Right atrium auricular region (tissue), 2 donors: Measurements from ENCODE around the gene JPH3. TPM values are rescaled to one million over a fixed set of nuclear protein-coding genes. Genes with fewer than 3 reads are reported as not detected.

Experiments used
- DNase-seq: peaks from one replicate; pipeline ENCODE4 v3.0.0-alpha.2; 2019; ENCODE audit warnings: low spot score
- H3K27ac ChIP-seq, 2 donors: fragments of 200-600 bp; sonication (generic); 1 replicate in 1 of 2; 2 replicates in 1 of 2; pipeline ENCODE4 v1.5.1; 2016 to 2019
- H3K27me3 ChIP-seq, 2 donors: fragments of 200-600 bp; sonication (generic); one replicate each; pipeline versions ENCODE4 v1.5.1 to v1.6.0; 2017 to 2019
- H3K36me3 ChIP-seq: fragments of 200-600 bp; sonication (generic); one replicate; pipeline ENCODE4 v1.5.1; 2016
- H3K4me1 ChIP-seq, 2 donors: fragments of 200-600 bp; sonication (generic); one replicate each; pipeline versions ENCODE4 v1.5.1 to v1.6.0; 2017 to 2019
- H3K4me3 ChIP-seq, 2 donors: fragments of 200-600 bp; sonication (generic); 1 replicate in 1 of 2; 2 replicates in 1 of 2; pipeline ENCODE4 v1.5.1; 2017 to 2019; ENCODE audit warnings: mild to moderate bottlenecking in 1 of 2, moderate library complexity in 1 of 2
- H3K9me3 ChIP-seq, 2 donors: fragments of 200-600 bp; sonication (generic); one replicate each; pipeline ENCODE4 v1.5.1; 2019
- CTCF ChIP-seq, 2 donors: fragments of 200-600 bp; sonication (generic); IDR thresholded peaks; one replicate each; pipeline ENCODE4 v1.5.1; 2019; ENCODE audit warnings: antibody characterized with exemption in 2 of 2
- total RNA-seq, 2 donors: library from RNA; depleted of rRNA; stranded (reverse); fragments of >200 nt; gene quantifications; one replicate each; pipeline ENCODE4 v1.1.0, GENCODE V29; 2016

Gene JPH3
- total RNA-seq, 2 donors from 2014 or later = 0.08 to 0.11 TPM

GRCh38 chr16:87626905-87627304 lies 24.6 kb downstream of the JPH3 start:
- Histone ChIP-seq H3K4me3 (no peak overlapping the region), H3K36me3 (no peaks in the 10 kb centered on the region), H3K4me1 (no peaks in the 10 kb centered on the region), H3K9me3 (peaks cover 0 to 16% of the 10 kb centered on the region in 2 donors), H3K27me3 (no peaks in the 10 kb centered on the region), H3K27ac (no peak overlapping the region)
- no peak for TF ChIP-seq CTCF (IDR thresholded peaks at IDR 0.05)
- no peak for DNase-seq

DNA sequence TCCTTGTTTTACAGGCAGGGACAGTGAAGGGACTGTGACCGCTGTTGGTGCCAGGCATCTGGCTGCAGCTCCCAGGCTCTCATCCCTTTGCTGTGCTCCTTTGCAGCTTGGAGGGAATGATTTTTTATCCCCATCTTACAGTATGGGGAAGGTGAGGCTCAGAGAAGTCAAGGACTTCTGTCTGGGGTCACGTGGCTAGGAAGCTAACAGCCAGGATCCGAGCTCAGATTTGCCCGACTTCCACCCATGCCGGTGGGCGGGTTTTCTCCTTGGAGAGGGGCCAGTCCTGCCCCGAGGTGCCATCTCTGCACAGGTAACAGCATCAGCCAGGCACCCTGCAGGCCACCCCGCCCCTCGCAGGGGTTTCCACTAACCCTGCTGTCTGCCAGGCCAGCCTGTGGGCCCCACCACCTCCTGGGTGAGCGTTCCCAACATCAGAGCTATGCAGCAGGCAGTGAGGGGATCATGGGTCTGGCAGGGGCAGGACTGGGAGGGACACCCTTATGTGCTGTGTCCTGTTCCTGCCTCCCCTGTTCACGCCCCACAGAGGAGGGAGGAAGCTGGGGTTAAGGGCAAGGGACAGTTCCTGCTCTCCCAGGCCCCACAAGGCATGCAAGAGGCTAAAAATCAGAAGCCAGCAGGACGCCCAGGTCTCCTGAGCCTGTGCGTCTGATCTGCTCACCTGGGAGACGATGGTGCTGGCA lies 25.4 kb downstream of the JPH3 start:
- no peaks in the 10 kb centered on the region for H3K36me3 ChIP-seq
- H3K9me3 ChIP-seq = peaks cover 0 to 16% of the 10 kb centered on the region in 2 donors
- no peak for DNase-seq
- no peaks in the 10 kb centered on the region for H3K4me1 ChIP-seq
- no peak for TF ChIP-seq CTCF (IDR thresholded peaks at IDR 0.05)
- H3K27ac ChIP-seq = no peak overlapping the region
- H3K27me3 ChIP-seq = no peaks in the 10 kb centered on the region
- H3K4me3 ChIP-seq = no peak overlapping the region

DNA sequence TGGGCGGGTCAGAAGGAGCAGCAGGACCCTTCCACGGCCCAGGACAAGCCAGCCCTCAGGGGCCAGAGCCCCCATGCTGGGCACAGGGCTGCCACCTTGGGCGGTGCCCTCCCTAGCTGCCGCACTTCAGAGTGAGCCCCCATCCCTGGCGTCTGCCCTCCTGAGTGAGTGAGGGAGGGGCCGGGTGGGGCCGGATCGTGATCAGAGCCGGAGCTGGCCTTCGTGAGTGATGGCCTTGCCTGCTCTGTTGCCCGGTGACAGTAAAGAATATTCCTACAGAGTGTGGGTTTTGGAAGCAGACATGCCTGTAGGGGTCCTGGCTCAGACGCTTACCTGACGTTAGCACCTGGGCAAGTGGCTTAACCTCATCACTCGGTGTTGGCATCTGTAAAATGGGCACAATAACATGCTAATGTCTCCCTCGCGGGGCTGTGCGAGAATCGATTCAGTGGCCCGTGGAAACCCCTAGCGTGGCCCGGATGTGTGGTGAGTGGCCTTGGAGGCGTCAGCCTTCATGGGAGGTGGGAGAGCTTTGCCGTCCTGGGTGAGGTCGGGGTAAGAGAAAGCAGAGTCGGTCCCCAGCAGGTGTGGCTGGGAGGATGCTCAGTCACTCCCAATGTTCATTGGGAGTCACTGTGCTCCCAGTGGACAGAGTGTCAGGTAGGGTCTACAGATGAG lies 26.1 kb downstream of the JPH3 start:
- Histone ChIP-seq H3K27ac (no peak overlapping the region), H3K27me3 (no peaks in the 10 kb centered on the region), H3K9me3 (peaks cover 0 to 16% of the 10 kb centered on the region in 2 donors), H3K36me3 (no peaks in the 10 kb centered on the region), H3K4me3 (no peak overlapping the region), H3K4me1 (no peaks in the 10 kb centered on the region)
- no peak for DNase-seq
- TF ChIP-seq CTCF (IDR thresholded peaks at IDR 0.05) = no peak

- no peak overlapping the region for H3K4me3 ChIP-seq
- H3K27me3 ChIP-seq = no peaks in the 10 kb centered on the region
- peaks cover 0 to 16% of the 10 kb centered on the region in 2 donors for H3K9me3 ChIP-seq
- H3K4me1 ChIP-seq = no peaks in the 10 kb centered on the region
- no peak for TF ChIP-seq CTCF (IDR thresholded peaks at IDR 0.05)
- no peak overlapping the region for H3K27ac ChIP-seq
- no peak for DNase-seq
- H3K36me3 ChIP-seq = no peaks in the 10 kb centered on the region
These were observed 26.6 kb downstream of the JPH3 start for GRCh38 chr16:87628940-87629339.

DNA sequence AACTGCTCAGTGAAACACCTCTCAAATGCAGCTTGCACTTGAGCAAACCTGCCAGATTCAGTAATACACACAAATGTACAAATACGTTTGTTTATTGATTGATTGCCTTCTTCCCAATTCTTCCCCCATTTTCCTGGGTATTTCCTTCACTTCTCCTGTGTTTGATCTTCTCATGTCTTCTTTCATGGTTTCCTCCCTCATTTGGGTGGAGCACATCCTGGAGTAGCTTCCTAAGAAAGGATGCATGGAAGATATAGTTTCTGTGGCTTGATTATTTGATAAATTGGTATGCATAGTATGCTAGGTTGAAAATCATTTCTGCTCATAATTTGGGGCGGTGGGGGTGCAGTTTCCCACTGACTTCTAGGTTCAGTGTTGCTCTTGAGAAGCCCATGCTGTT lies 28.8 kb downstream of the JPH3 start:
- H3K27me3 ChIP-seq = no peaks in the 10 kb centered on the region
- DNase-seq = no peak
- H3K4me1 ChIP-seq = peaks cover 0 to 9% of the 10 kb centered on the region in 2 donors
- no peak overlapping the region for H3K27ac ChIP-seq
- H3K36me3 ChIP-seq = no peaks in the 10 kb centered on the region
- H3K4me3 ChIP-seq = no peak overlapping the region
- H3K9me3 ChIP-seq = peaks cover 0 to 16% of the 10 kb centered on the region in 2 donors
- TF ChIP-seq CTCF (IDR thresholded peaks at IDR 0.05) = no peak
